Caco-2 (cell line): ENCODE measurements around the gene INO80D. TPM values are rescaled to one million over a fixed set of nuclear protein-coding genes. Genes with fewer than 3 reads are reported as not detected.
"Not testable (repeated sequence)": the region's sequence is repeated elsewhere in the genome, so short reads cannot be mapped to it uniquely, and the experiment has no call there.

Experiments
- BruUV-seq: library from RNA; stranded (reverse); fragments of 400-500 nt; replicated peaks from 2 replicates; lab custom pipeline; 2021; lab: Mats Ljungman, UMichigan
- CTCF ChIA-PET: fragments of 300-600 bp; sonication (Branson Sonifier 250); formaldehyde crosslinking; loops from one replicate; lab custom pipeline; 2022; ENCODE audit warnings: antibody characterized with exemption; lab: Charles Lee
- POLR2A ChIA-PET: fragments of 300-600 bp; sonication (Branson Sonifier 250); formaldehyde crosslinking; loops from one replicate; lab custom pipeline; 2022; ENCODE audit warnings: antibody characterized with exemption; lab: Charles Lee
- DNase-seq, 2 experiments: peaks; one replicate each; pipeline versions ENCODE4 v3.0.0 to v3.0.0-alpha.2; 2020 to 2022
- H3K27me3 ChIP-seq: replicated peaks from 2 replicates; pipeline ENCODE4 v1.6.0; 2011; ENCODE audit warnings: low read length; ENCODE audit not compliant: control insufficient read depth, insufficient read depth
- H3K36me3 ChIP-seq: 2 replicates; pipeline ENCODE4 v1.5.1; 2011; ENCODE audit warnings: low read length; ENCODE audit not compliant: control insufficient read depth, insufficient read depth
- H3K4me1 ChIP-seq: fragments of 250-450 bp; sonication (Bioruptor Pico); 2 replicates; pipeline ENCODE4 v1.5.1; 2020; ENCODE audit warnings: mild to moderate bottlenecking
- H3K4me3 ChIP-seq: 2 replicates; pipeline ENCODE4 v1.5.1; 2011; ENCODE audit warnings: low read depth, mild to moderate bottlenecking, control low read depth, low read length
- H3K9me3 ChIP-seq: fragments of 250-450 bp; sonication (Bioruptor Pico); 2 replicates; pipeline ENCODE4 v1.5.1; 2020; ENCODE audit warnings: mild to moderate bottlenecking, moderate library complexity
- H3K27ac Mint-ChIP-seq: one replicate; pipeline ENCODE4 v1.8.0; 2022; ENCODE audit warnings: mixed read lengths; ENCODE audit not compliant: unreplicated experiment
- H3K27me3 Mint-ChIP-seq: one replicate; pipeline ENCODE4 v1.8.0; 2022; ENCODE audit warnings: mixed read lengths; ENCODE audit not compliant: insufficient read depth, unreplicated experiment
- H3K36me3 Mint-ChIP-seq: one replicate; pipeline ENCODE4 v1.8.0; 2022; ENCODE audit warnings: mild to moderate bottlenecking, mixed read lengths; ENCODE audit not compliant: insufficient read depth, unreplicated experiment
- H3K4me1 Mint-ChIP-seq: one replicate; pipeline ENCODE4 v1.8.0; 2022; ENCODE audit warnings: low read depth, mixed read lengths; ENCODE audit not compliant: unreplicated experiment
- H3K4me3 Mint-ChIP-seq: one replicate; pipeline ENCODE4 v1.8.0; 2022; ENCODE audit warnings: mild to moderate bottlenecking, moderate library complexity, mixed read lengths; ENCODE audit not compliant: unreplicated experiment
- H3K9me3 Mint-ChIP-seq: one replicate; pipeline ENCODE4 v1.8.0; 2022; ENCODE audit warnings: mixed read lengths; ENCODE audit not compliant: unreplicated experiment
- intact Hi-C: fragments of 100-400 bp; cut with micrococcal nuclease; formaldehyde crosslinking; loops from one replicate; pipeline ENCODE4 v1.10.0; 2022; ENCODE audit not compliant: unreplicated experiment
- total RNA-seq: library from RNA; stranded (reverse); gene quantifications from 2 replicates; pipeline ENCODE4 v1.2.3, GENCODE V29; 2022
- TF ChIP-seq, protein P1 (sequence below), 2 experiments: fragments of 200-600 bp in 1 of 2; IDR thresholded peaks; 1 replicate in 1 of 2; 2 replicates in 1 of 2; pipeline versions ENCODE4 v1.5.1 to v1.8.0; 2011 to 2022; ENCODE audit warnings: antibody characterized with exemption in 1 of 2, control low read depth in 1 of 2, inconsistent platforms in 1 of 2, low read depth in 1 of 2, low read length in 1 of 2, mild to moderate bottlenecking in 1 of 2, moderate library complexity in 1 of 2; ENCODE audit not compliant: insufficient read depth in 1 of 2, severe bottlenecking in 1 of 2, unreplicated experiment in 1 of 2

INO80D gene
- total RNA-seq, 1 experiment from 2014 or later: 19.8 TPM

DNA sequence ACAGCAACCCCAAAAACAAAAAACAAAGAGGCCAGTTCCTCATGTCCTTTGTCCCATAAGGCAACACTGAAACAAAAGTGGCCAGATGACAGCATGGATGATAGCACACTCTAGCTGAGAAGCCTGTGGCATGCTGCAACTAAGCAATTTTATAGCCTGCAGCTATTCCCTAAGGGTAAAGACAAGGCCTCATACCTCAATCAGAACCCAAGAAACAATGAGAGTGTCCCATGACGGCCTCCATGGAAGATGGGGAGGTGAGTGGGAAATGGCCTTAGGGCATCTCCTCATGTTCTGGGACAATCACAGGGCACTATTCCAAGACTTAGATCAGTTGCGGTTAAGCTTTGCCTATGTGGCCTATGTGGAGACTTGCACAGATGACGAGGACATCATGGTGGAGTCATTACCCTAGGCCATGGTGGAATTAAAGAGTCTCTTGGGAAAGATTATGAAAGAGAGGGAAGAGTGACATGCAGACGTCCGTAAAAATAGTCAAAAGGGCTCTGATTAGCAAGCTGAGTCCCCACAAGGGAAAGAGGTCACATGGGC, 103.1 kb downstream of the INO80D start:
- H3K4me1 Mint-ChIP-seq: peaks cover 18% of the 10 kb centered on the region
- peaks cover 38% of the 10 kb centered on the region for H3K4me1 ChIP-seq
- H3K36me3 ChIP-seq: no peaks in the 10 kb centered on the region
- no peak for DNase-seq
- peaks cover 24% of the 10 kb centered on the region for H3K9me3 Mint-ChIP-seq
- TF ChIP-seq, protein P1, sequence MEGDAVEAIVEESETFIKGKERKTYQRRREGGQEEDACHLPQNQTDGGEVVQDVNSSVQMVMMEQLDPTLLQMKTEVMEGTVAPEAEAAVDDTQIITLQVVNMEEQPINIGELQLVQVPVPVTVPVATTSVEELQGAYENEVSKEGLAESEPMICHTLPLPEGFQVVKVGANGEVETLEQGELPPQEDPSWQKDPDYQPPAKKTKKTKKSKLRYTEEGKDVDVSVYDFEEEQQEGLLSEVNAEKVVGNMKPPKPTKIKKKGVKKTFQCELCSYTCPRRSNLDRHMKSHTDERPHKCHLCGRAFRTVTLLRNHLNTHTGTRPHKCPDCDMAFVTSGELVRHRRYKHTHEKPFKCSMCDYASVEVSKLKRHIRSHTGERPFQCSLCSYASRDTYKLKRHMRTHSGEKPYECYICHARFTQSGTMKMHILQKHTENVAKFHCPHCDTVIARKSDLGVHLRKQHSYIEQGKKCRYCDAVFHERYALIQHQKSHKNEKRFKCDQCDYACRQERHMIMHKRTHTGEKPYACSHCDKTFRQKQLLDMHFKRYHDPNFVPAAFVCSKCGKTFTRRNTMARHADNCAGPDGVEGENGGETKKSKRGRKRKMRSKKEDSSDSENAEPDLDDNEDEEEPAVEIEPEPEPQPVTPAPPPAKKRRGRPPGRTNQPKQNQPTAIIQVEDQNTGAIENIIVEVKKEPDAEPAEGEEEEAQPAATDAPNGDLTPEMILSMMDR (IDR thresholded peaks at IDR 0.05; ENCODE audit: insufficient read depth in 1 of 2, low read depth in 1 of 2, low read length in 1 of 2, severe bottlenecking in 1 of 2, unreplicated experiment in 1 of 2): no peak
- ChIA-PET CTCF (interaction anchor here (1.1 kb wide), 1 partner anchor 113 kb away, joined by 3 read pairs; no protein-coding TSS in a partner anchor), POLR2A (interaction anchor here (0.6 kb wide), 1 partner anchor 1965 kb away, joined by 3 read pairs; no protein-coding TSS in a partner anchor)
- H3K4me3 Mint-ChIP-seq: no peak overlapping the region
- no peaks in the 10 kb centered on the region for H3K27me3 ChIP-seq
- H3K9me3 ChIP-seq: peaks cover 13% of the 10 kb centered on the region; the same call in 1 of the 2 replicates
- peak overlapping the region; percentile 21 for H3K27ac Mint-ChIP-seq
- no peak overlapping the region for H3K4me3 ChIP-seq
- H3K27me3 Mint-ChIP-seq: no peaks in the 10 kb centered on the region
- H3K36me3 Mint-ChIP-seq: peaks cover 6% of the 10 kb centered on the region
- BruUV-seq: no TSS peak
- intact Hi-C loops: loop anchor here (1.0 kb wide), 1 partner anchor 8 kb away; no protein-coding TSS in a partner anchor

DNA sequence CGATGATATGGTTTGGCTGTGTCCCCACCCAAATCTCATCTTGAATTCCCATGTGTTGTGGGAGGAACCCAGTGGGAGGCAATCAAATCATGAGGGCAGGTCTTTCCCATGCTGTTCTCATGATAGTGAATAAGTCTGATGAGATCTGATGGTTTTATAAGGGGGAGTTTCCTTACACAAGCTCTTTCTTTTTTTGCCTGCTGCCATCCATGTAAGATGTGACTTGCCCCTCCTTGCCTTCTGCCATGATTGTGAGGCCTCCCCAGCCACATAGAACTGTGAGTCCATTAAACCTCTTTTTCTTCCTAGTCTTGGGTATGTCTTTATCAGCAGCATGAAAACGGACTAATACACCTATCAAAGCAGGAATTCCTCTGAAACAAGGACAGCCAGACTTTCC, 107.2 kb downstream of the INO80D start:
- H3K36me3 Mint-ChIP-seq, DNase-seq, H3K27me3 Mint-ChIP-seq, H3K4me3 Mint-ChIP-seq, H3K27me3 ChIP-seq, BruUV-seq, H3K4me3 ChIP-seq, CTCF ChIA-PET, POLR2A ChIA-PET, H3K36me3 ChIP-seq: not testable (repeated sequence)
- intact Hi-C loops: loop anchor here (5.0 kb wide), 1 partner anchor 104 kb away; no protein-coding TSS in a partner anchor
- peaks cover 40% of the 10 kb centered on the region for H3K4me1 ChIP-seq
- H3K27ac Mint-ChIP-seq: peak overlapping the region; percentile 20
- H3K4me1 Mint-ChIP-seq: peaks cover 21% of the 10 kb centered on the region
- H3K9me3 ChIP-seq: peaks cover 14% of the 10 kb centered on the region; the same call in 1 of the 2 replicates
- peaks cover 25% of the 10 kb centered on the region for H3K9me3 Mint-ChIP-seq

DNA sequence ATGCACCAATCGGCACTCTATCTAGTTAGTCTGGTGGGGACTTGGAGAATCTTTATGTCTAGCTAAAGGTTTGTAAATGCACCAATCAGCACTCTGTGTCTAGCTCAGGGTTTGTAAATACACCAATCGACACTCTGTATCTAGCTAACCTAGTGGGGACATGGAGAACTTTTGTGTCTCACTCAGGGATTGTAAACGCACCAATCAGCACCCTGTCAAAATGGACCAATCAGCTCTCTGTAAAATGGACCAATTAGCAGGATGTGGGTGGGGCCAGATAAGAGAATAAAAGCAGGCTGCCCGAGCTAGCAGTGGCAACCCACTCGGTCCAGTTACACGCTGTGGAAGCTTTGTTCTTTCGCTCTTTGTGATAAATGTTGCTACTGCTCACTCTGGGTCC, 108.3 kb downstream of the INO80D start:
- DNase-seq, CTCF ChIA-PET, H3K27me3 ChIP-seq, H3K4me3 Mint-ChIP-seq, BruUV-seq, POLR2A ChIA-PET, H3K36me3 ChIP-seq, H3K27me3 Mint-ChIP-seq, H3K4me3 ChIP-seq, H3K36me3 Mint-ChIP-seq: not testable (repeated sequence)
- Mint-ChIP-seq H3K9me3 (peaks cover 25% of the 10 kb centered on the region), H3K27ac (peak overlapping the region; percentile 20), H3K4me1 (peaks cover 13% of the 10 kb centered on the region)
- intact Hi-C loops: loop anchor here (5.0 kb wide), 1 partner anchor 105 kb away; no protein-coding TSS in a partner anchor
- Histone ChIP-seq H3K9me3 (peaks cover 14% of the 10 kb centered on the region; the same call in 1 of the 2 replicates), H3K4me1 (peaks cover 39% of the 10 kb centered on the region)

DNA sequence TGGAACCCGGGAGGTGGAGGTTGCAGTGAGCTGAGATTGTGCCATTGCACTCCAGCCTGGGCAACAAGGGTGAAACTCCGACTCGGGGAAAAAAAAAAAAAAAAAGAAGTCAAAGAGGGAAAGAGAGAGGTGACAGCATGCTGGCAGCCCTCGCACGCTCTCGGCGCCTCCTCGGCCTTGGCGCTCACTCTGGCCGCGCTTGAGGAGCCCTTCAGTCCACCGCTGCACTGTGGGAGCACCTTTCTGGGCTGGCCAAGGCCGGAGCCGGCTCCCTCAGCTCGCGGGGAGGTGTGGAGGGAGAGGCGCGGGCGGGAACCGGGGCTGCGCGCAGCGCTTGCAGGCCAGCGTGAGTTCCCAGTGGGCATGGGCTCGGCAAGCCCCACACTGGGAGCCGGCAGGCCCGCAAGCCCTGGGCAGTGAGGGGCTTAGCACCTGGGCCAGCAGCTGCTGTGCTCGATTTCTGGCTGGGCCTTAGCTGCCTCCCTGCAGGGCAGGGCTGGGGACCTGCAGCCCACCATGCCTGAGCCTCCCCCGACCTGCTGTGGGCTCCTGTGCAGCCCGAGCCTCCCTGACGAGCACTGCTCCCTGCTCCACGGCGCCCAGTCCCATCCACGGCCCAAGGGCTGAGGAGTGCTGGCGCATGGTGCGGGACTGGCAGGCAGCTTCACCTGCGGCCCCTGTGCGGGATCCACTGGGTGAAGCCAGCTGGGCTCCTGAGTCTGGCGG, 108.9 kb downstream of the INO80D start:
- Mint-ChIP-seq H3K4me1 (peaks cover 13% of the 10 kb centered on the region), H3K9me3 (peaks cover 25% of the 10 kb centered on the region), H3K27ac (peak overlapping the region; percentile 83)
- POLR2A ChIA-PET, H3K27me3 Mint-ChIP-seq, H3K4me3 Mint-ChIP-seq, DNase-seq, CTCF ChIA-PET, BruUV-seq, H3K4me3 ChIP-seq, H3K27me3 ChIP-seq, H3K36me3 Mint-ChIP-seq, H3K36me3 ChIP-seq: not testable (repeated sequence)
- intact Hi-C loops: loop anchor here (5.0 kb wide), 1 partner anchor 105 kb away; no protein-coding TSS in a partner anchor
- Histone ChIP-seq H3K9me3 (peaks cover 14% of the 10 kb centered on the region; the same call in 1 of the 2 replicates), H3K4me1 (peaks cover 36% of the 10 kb centered on the region)
